MM.1S (cell line): ENCODE measurements around the gene SCPEP1.

Experiments
- DNase-seq: peaks from one replicate; pipeline ENCODE4 v3.0.0-alpha.2; 2015
- H2AFZ ChIP-seq: fragments of 300-600 bp; sonication (generic); 2 replicates; pipeline ENCODE4 v1.6.0; 2016; ENCODE audit warnings: antibody characterized with exemption, low read length
- H3F3A ChIP-seq: fragments of 300-600 bp; sonication (generic); 2 replicates; pipeline ENCODE4 v1.6.1; 2016; ENCODE audit warnings: mild to moderate bottlenecking, antibody characterized with exemption, low read length, moderate library complexity, mixed read lengths; ENCODE audit not compliant: insufficient read depth
- H3K27ac ChIP-seq: fragments of 300-600 bp; sonication (generic); 2 replicates; pipeline ENCODE4 v1.5.1; 2016; ENCODE audit warnings: mild to moderate bottlenecking, low read length
- H3K27me3 ChIP-seq: fragments of 300-600 bp; sonication (generic); replicated peaks from 2 replicates; pipeline ENCODE4 v1.6.0; 2016; ENCODE audit warnings: low read length; ENCODE audit not compliant: insufficient read depth
- H3K36me3 ChIP-seq: fragments of 300-600 bp; sonication (generic); replicated peaks from 2 replicates; pipeline ENCODE4 v1.6.1; 2016; ENCODE audit warnings: mild to moderate bottlenecking, low read length, mixed read lengths; ENCODE audit not compliant: insufficient read depth
- H3K4me1 ChIP-seq: fragments of 300-600 bp; sonication (generic); 2 replicates; pipeline ENCODE4 v1.6.1; 2016; ENCODE audit warnings: low read length, mixed read lengths
- H3K4me2 ChIP-seq: fragments of 300-600 bp; sonication (generic); 2 replicates; pipeline ENCODE4 v1.6.0; 2016; ENCODE audit warnings: low read depth, low read length
- H3K4me3 ChIP-seq: fragments of 300-600 bp; sonication (generic); 2 replicates; pipeline ENCODE4 v1.5.1; 2016; ENCODE audit warnings: low read length, mixed read lengths
- H3K79me2 ChIP-seq: fragments of 300-600 bp; sonication (generic); 2 replicates; pipeline ENCODE4 v1.6.1; 2016; ENCODE audit warnings: mixed run types, low read length, mixed read lengths
- H3K9ac ChIP-seq: fragments of 300-600 bp; sonication (generic); 2 replicates; pipeline ENCODE4 v1.6.1; 2016; ENCODE audit warnings: low read length, mixed read lengths
- H3K9me2 ChIP-seq: fragments of 300-600 bp; sonication (generic); replicated peaks from 2 replicates; pipeline ENCODE4 v1.6.1; 2016; ENCODE audit warnings: mild to moderate bottlenecking, low read length, mixed read lengths; ENCODE audit not compliant: insufficient read depth
- H3K9me3 ChIP-seq: fragments of 300-600 bp; sonication (generic); replicated peaks from 2 replicates; pipeline ENCODE4 v1.6.1; 2016; ENCODE audit warnings: mild to moderate bottlenecking, low read length, mixed read lengths; ENCODE audit not compliant: insufficient read depth
- H4K20me1 ChIP-seq: fragments of 300-600 bp; sonication (generic); 2 replicates; pipeline ENCODE4 v1.6.1; 2016; ENCODE audit warnings: mild to moderate bottlenecking, low read length, moderate library complexity, mixed read lengths; ENCODE audit not compliant: insufficient read depth
- EZH2 ChIP-seq: fragments of 300-600 bp; sonication (generic); optimal IDR thresholded peaks from 2 replicates; pipeline ENCODE3; 2017; ENCODE audit warnings: low read depth, mild to moderate bottlenecking, antibody characterized with exemption, low read length, mixed read lengths
- EZH2phosphoT487 ChIP-seq: fragments of 300-600 bp; sonication (generic); IDR thresholded peaks from 2 replicates; pipeline ENCODE4 v1.6.1; 2018; ENCODE audit warnings: antibody characterized with exemption, low read length
- TF ChIP-seq, protein P1 (sequence below): fragments of 300-600 bp; sonication (generic); IDR thresholded peaks from 2 replicates; pipeline ENCODE4 v1.5.1; 2016; ENCODE audit warnings: antibody characterized with exemption, low read length, mixed read lengths

SCPEP1 gene

DNA sequence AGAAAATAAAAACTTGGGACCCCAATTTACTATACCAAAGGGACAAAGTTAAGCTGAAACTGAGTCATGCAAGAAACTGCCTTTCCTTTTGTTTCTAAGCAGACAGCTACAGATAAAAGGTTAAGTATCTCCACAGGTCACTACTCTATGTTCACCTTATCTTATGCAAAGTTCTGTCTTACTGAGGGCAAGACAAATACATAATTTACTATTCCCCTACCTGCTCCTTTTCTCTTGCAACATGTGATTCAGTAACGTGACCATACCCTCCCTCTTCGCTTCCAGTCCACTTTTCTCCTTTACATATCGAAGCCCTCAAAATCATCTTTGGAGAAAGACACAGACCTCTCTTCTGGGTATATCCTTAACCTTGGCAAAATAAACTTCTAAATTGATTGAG is 42.3 kb downstream of the SCPEP1 start:
- H3K79me2 ChIP-seq: no peaks in the 10 kb centered on the region
- no peak overlapping the region for H3K9ac ChIP-seq
- H3K4me2 ChIP-seq: no peak overlapping the region
- TF ChIP-seq, protein P1, sequence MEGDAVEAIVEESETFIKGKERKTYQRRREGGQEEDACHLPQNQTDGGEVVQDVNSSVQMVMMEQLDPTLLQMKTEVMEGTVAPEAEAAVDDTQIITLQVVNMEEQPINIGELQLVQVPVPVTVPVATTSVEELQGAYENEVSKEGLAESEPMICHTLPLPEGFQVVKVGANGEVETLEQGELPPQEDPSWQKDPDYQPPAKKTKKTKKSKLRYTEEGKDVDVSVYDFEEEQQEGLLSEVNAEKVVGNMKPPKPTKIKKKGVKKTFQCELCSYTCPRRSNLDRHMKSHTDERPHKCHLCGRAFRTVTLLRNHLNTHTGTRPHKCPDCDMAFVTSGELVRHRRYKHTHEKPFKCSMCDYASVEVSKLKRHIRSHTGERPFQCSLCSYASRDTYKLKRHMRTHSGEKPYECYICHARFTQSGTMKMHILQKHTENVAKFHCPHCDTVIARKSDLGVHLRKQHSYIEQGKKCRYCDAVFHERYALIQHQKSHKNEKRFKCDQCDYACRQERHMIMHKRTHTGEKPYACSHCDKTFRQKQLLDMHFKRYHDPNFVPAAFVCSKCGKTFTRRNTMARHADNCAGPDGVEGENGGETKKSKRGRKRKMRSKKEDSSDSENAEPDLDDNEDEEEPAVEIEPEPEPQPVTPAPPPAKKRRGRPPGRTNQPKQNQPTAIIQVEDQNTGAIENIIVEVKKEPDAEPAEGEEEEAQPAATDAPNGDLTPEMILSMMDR: no peak
- no peak for TF ChIP-seq EZH2
- TF ChIP-seq EZH2phosphoT487: no peak
- H3K4me1 ChIP-seq: no peaks in the 10 kb centered on the region
- no peaks in the 10 kb centered on the region for H3K36me3 ChIP-seq
- no peaks in the 10 kb centered on the region for H3K27me3 ChIP-seq
- H4K20me1 ChIP-seq: no peaks in the 10 kb centered on the region
- no peaks in the 10 kb centered on the region for H3K9me3 ChIP-seq
- H3K27ac ChIP-seq: no peak overlapping the region
- H3F3A ChIP-seq: no peaks in the 10 kb centered on the region
- no peaks in the 10 kb centered on the region for H3K9me2 ChIP-seq
- no peak overlapping the region for H3K4me3 ChIP-seq
- DNase-seq: no peak
- no peak overlapping the region for H2AFZ ChIP-seq

DNA sequence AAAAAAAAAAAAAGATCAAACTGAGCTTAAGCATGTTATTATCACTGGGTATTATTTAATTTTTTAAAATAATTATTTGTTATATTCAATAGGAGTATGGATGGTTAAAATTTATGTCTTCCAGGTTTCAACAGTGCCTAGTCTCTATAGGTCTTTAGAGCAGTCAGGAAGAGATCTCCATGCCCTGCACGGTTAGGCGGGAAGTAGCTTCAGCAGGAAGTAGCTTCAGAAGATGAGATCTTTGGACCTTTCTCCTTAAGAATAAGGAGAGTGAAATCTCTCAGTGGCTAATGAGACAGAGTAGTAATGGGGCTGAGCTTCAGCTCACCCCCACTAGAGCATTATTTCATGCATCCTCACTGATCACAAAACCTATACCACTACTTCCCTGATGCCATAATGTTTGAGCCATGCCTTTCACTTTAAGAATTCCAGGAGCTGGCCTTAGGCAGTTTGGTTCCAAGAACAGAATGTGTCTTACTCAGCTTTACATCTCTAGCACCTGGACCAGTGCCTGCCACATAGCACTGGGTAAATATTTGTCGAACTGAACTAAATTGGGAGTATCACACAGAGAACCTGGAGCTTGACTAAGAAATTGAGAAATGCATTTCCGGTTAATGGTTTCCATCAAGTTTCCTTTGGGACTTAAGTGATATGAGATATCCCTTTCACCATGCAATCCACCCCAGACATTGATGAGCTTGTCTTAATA is 43.5 kb downstream of the SCPEP1 start:
- Histone ChIP-seq H3K4me3 (no peak overlapping the region), H3K27me3 (no peaks in the 10 kb centered on the region), H3F3A (no peaks in the 10 kb centered on the region), H3K27ac (no peak overlapping the region), H3K36me3 (no peaks in the 10 kb centered on the region), H3K79me2 (no peaks in the 10 kb centered on the region), H4K20me1 (no peaks in the 10 kb centered on the region), H3K9me3 (no peaks in the 10 kb centered on the region), H3K9ac (no peak overlapping the region), H3K9me2 (no peaks in the 10 kb centered on the region), H3K4me1 (no peaks in the 10 kb centered on the region), H3K4me2 (no peak overlapping the region), H2AFZ (no peak overlapping the region)
- no peak for TF ChIP-seq EZH2
- no peak for TF ChIP-seq EZH2phosphoT487
- TF ChIP-seq, protein P1: no peak
- DNase-seq: no peak

DNA sequence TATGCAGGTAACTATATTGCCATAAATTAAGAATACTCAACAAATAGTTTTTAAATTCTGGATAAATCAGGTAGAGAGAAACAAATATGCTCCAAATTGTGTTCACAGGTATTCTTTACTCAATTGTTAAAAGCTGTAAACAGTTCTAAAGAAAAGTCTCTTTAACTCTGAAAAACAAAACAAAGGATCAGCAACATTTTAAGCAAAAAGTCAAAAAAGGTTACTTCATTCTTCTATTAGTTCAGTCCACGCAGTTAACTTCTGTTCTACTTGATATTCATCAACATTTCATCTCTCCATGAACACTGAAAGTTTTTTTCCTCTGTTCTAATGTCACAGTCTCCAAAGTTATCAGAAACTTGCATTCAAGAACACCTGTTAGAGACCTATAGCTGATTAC is 47.9 kb downstream of the SCPEP1 start:
- H3K36me3 ChIP-seq: no peaks in the 10 kb centered on the region
- no peaks in the 10 kb centered on the region for H3K4me1 ChIP-seq
- H3K27ac ChIP-seq: no peak overlapping the region
- no peak overlapping the region for H2AFZ ChIP-seq
- no peak for TF ChIP-seq EZH2phosphoT487
- no peak for TF ChIP-seq EZH2
- TF ChIP-seq, protein P1: no peak
- no peaks in the 10 kb centered on the region for H4K20me1 ChIP-seq
- no peaks in the 10 kb centered on the region for H3K9me2 ChIP-seq
- H3K9ac ChIP-seq: no peak overlapping the region
- no peaks in the 10 kb centered on the region for H3K9me3 ChIP-seq
- H3K79me2 ChIP-seq: no peaks in the 10 kb centered on the region
- no peak for DNase-seq
- no peaks in the 10 kb centered on the region for H3F3A ChIP-seq
- no peak overlapping the region for H3K4me3 ChIP-seq
- H3K27me3 ChIP-seq: no peaks in the 10 kb centered on the region
- no peak overlapping the region for H3K4me2 ChIP-seq
